B cell (primary cell): ENCODE data around the gene USP22.

Experiments used
- CTCF ChIP-seq: fragments of 200-600 bp; IDR thresholded peaks from one replicate; pipeline ENCODE4 v1.8.0; 2022; ENCODE audit warnings: antibody characterized with exemption, mild to moderate bottlenecking
- EZH2 ChIP-seq: IDR thresholded peaks from 2 replicates; pipeline ENCODE4 v1.6.1; 2012; ENCODE audit warnings: borderline replicate concordance, low read depth, mild to moderate bottlenecking, moderate library complexity, low read length; ENCODE audit not compliant: insufficient read depth, poor library complexity, severe bottlenecking

- TF ChIP-seq CTCF (no peak), EZH2 (no peak)
Measured at GRCh38 chr17:21010705-21011596, 31.9 kb downstream of the USP22 start.
